Liver (tissue), 2 donors: ENCODE data around the gene DIRAS2.

Experiments used
- TAF1 ChIP-seq: conservative IDR thresholded peaks from 2 replicates; pipeline ENCODE4 v1.6.1; 2016; ENCODE audit warnings: antibody characterized with exemption, mild to moderate bottlenecking
- TF ChIP-seq, protein P1 (sequence below): IDR thresholded peaks from 2 replicates; pipeline ENCODE4 v1.6.1; 2016; ENCODE audit warnings: antibody characterized with exemption
- TF ChIP-seq, protein P2 (sequence below): IDR thresholded peaks from 2 replicates; pipeline ENCODE4 v1.6.1; 2016; ENCODE audit warnings: antibody characterized with exemption
- donor health status: healthy.

GRCh38 chr9:90645721-90646120, 3.1 kb upstream of the DIRAS2 start:
- TF ChIP-seq, protein P1, sequence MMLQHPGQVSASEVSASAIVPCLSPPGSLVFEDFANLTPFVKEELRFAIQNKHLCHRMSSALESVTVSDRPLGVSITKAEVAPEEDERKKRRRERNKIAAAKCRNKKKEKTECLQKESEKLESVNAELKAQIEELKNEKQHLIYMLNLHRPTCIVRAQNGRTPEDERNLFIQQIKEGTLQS, result no peak
- TF ChIP-seq TAF1, result no peak
- TF ChIP-seq, protein P2, sequence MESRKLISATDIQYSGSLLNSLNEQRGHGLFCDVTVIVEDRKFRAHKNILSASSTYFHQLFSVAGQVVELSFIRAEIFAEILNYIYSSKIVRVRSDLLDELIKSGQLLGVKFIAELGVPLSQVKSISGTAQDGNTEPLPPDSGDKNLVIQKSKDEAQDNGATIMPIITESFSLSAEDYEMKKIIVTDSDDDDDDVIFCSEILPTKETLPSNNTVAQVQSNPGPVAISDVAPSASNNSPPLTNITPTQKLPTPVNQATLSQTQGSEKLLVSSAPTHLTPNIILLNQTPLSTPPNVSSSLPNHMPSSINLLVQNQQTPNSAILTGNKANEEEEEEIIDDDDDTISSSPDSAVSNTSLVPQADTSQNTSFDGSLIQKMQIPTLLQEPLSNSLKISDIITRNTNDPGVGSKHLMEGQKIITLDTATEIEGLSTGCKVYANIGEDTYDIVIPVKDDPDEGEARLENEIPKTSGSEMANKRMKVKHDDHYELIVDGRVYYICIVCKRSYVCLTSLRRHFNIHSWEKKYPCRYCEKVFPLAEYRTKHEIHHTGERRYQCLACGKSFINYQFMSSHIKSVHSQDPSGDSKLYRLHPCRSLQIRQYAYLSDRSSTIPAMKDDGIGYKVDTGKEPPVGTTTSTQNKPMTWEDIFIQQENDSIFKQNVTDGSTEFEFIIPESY, result no peak
